Panc1 (cell line): ENCODE data around the gene PRKCA.

Experiments
- POLR2AphosphoS5 ChIP-seq: IDR thresholded peaks from 2 replicates; pipeline ENCODE4 v1.6.1; 2012; ENCODE audit warnings: mild to moderate bottlenecking, low read depth, low read length, moderate library complexity
- TF ChIP-seq, protein P1 (sequence below): fragments of 450-650 bp; IDR thresholded peaks from 2 replicates; pipeline ENCODE4 v1.5.1; 2017; ENCODE audit warnings: mild to moderate bottlenecking
- TF ChIP-seq, protein P2 (sequence below), 2 experiments: IDR thresholded peaks; 2 replicates each; pipeline ENCODE4 v1.6.1; 2011 to 2012; ENCODE audit warnings: low read depth in 2 of 2, control low read depth in 1 of 2, low read length in 1 of 2, mild to moderate bottlenecking in 1 of 2, moderate library complexity in 1 of 2; ENCODE audit not compliant: insufficient read depth in 1 of 2

GRCh38 chr17:66830451-66830850, 528.0 kb downstream of the PRKCA start:
- TF ChIP-seq, protein P1, sequence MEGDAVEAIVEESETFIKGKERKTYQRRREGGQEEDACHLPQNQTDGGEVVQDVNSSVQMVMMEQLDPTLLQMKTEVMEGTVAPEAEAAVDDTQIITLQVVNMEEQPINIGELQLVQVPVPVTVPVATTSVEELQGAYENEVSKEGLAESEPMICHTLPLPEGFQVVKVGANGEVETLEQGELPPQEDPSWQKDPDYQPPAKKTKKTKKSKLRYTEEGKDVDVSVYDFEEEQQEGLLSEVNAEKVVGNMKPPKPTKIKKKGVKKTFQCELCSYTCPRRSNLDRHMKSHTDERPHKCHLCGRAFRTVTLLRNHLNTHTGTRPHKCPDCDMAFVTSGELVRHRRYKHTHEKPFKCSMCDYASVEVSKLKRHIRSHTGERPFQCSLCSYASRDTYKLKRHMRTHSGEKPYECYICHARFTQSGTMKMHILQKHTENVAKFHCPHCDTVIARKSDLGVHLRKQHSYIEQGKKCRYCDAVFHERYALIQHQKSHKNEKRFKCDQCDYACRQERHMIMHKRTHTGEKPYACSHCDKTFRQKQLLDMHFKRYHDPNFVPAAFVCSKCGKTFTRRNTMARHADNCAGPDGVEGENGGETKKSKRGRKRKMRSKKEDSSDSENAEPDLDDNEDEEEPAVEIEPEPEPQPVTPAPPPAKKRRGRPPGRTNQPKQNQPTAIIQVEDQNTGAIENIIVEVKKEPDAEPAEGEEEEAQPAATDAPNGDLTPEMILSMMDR = no peak
- TF ChIP-seq POLR2AphosphoS5 = no peak
- TF ChIP-seq, protein P2, sequence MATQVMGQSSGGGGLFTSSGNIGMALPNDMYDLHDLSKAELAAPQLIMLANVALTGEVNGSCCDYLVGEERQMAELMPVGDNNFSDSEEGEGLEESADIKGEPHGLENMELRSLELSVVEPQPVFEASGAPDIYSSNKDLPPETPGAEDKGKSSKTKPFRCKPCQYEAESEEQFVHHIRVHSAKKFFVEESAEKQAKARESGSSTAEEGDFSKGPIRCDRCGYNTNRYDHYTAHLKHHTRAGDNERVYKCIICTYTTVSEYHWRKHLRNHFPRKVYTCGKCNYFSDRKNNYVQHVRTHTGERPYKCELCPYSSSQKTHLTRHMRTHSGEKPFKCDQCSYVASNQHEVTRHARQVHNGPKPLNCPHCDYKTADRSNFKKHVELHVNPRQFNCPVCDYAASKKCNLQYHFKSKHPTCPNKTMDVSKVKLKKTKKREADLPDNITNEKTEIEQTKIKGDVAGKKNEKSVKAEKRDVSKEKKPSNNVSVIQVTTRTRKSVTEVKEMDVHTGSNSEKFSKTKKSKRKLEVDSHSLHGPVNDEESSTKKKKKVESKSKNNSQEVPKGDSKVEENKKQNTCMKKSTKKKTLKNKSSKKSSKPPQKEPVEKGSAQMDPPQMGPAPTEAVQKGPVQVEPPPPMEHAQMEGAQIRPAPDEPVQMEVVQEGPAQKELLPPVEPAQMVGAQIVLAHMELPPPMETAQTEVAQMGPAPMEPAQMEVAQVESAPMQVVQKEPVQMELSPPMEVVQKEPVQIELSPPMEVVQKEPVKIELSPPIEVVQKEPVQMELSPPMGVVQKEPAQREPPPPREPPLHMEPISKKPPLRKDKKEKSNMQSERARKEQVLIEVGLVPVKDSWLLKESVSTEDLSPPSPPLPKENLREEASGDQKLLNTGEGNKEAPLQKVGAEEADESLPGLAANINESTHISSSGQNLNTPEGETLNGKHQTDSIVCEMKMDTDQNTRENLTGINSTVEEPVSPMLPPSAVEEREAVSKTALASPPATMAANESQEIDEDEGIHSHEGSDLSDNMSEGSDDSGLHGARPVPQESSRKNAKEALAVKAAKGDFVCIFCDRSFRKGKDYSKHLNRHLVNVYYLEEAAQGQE (IDR thresholded peaks at IDR 0.05; ENCODE audit: insufficient read depth in 1 of 2, low read depth in 2 of 2, low read length in 1 of 2) = no peak
